ENCODE data around the gene OR10A3. TPM values are rescaled to one million over a fixed set of nuclear protein-coding genes. Genes with fewer than 3 reads are reported as not detected.
A peak's percentile ranks its signal among the peaks of the same experiment; 100 is the strongest.

The OR10A3 gene
- total and polyA plus RNA-seq, 2 donors from 2014 or later = not detected

DNA sequence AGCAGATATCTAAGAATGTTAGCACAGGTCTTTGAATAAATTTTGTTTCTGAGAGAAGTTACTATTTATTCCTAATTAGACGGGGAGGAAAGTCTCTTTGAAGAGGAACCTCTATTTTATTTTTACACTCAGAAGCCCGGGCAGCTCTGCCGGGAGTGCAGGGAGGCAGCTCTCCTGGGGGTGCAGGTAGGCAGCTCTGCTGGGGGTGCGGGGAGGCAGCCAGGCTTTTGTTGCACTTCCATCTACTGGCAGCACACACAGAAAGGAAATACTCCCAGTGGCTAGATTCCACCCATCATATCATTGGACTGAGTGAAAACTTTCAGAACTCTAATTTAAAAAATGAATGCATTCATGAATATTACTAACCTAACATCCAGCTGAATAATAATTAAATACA, 35.0 kb downstream of the OR10A3 start:
- Histone ChIP-seq H3K9me3 (ENCODE audit: control insufficient read depth in 2 of 3, insufficient read depth in 1 of 3, low read length in 3 of 3) (no peaks in the 10 kb centered on the region), H3K9ac (ENCODE audit: low read length in 3 of 3) (no peak overlapping the region), H3K36me3 (ENCODE audit: control insufficient read depth in 2 of 3, insufficient read depth in 3 of 3, low read length in 3 of 3) (no peaks in the 10 kb centered on the region), H3K4me1 (ENCODE audit: control insufficient read depth in 2 of 3, insufficient read depth in 2 of 3, low read depth in 1 of 3, low read length in 3 of 3) (no peaks in the 10 kb centered on the region), H3K4me3 (ENCODE audit: low read length in 3 of 3) (no peak overlapping the region), H3K27me3 (ENCODE audit: control insufficient read depth, insufficient read depth, low read length) (no peaks in the 10 kb centered on the region), H3K27ac (ENCODE audit: low read depth in 2 of 2, low read length in 2 of 2) (no peak overlapping the region)
- FAIRE-seq (no peak), DNase-seq (no peak)
- TF ChIP-seq, protein P1, sequence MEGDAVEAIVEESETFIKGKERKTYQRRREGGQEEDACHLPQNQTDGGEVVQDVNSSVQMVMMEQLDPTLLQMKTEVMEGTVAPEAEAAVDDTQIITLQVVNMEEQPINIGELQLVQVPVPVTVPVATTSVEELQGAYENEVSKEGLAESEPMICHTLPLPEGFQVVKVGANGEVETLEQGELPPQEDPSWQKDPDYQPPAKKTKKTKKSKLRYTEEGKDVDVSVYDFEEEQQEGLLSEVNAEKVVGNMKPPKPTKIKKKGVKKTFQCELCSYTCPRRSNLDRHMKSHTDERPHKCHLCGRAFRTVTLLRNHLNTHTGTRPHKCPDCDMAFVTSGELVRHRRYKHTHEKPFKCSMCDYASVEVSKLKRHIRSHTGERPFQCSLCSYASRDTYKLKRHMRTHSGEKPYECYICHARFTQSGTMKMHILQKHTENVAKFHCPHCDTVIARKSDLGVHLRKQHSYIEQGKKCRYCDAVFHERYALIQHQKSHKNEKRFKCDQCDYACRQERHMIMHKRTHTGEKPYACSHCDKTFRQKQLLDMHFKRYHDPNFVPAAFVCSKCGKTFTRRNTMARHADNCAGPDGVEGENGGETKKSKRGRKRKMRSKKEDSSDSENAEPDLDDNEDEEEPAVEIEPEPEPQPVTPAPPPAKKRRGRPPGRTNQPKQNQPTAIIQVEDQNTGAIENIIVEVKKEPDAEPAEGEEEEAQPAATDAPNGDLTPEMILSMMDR (IDR thresholded peaks at IDR 0.05; ENCODE audit: borderline replicate concordance, extremely low read depth, insufficient read depth) = no peak
- intact Hi-C loops (cut with DNase I) = no loop called here

DNA sequence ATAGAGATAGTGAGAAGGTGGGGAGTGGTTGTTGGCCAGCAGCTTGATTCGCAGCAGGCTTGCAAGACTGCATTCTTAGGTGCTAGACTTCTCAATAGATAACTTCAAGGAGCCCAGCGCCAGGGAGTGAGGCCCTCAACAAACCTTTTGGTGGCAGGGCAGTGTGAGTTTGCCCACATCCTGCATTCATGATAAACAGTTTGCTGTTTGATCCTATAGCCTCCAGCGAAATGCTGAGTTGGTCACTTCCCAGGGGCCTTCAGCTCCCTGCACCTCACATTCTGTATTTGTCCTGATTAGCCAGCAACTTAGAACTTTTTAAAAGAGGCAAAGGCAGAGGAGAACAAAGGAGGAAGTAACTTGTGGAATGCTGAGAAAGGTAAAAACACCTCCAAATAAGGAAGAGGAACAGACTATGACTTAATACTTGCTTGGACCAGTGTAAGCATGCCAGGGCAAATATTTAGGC, 35.5 kb downstream of the OR10A3 start:
- Histone ChIP-seq H3K4me3 (ENCODE audit: low read length in 3 of 3) (no peak overlapping the region), H3K9ac (ENCODE audit: low read length in 3 of 3) (no peak overlapping the region), H3K27ac (ENCODE audit: low read depth in 2 of 2, low read length in 2 of 2) (no peak overlapping the region), H3K36me3 (ENCODE audit: control insufficient read depth in 2 of 3, insufficient read depth in 3 of 3, low read length in 3 of 3) (no peaks in the 10 kb centered on the region), H3K4me1 (ENCODE audit: control insufficient read depth in 2 of 3, insufficient read depth in 2 of 3, low read depth in 1 of 3, low read length in 3 of 3) (no peaks in the 10 kb centered on the region), H3K27me3 (ENCODE audit: control insufficient read depth, insufficient read depth, low read length) (no peaks in the 10 kb centered on the region), H3K9me3 (ENCODE audit: control insufficient read depth in 2 of 3, insufficient read depth in 1 of 3, low read length in 3 of 3) (no peaks in the 10 kb centered on the region)
- TF ChIP-seq, protein P1 (IDR thresholded peaks at IDR 0.05; ENCODE audit: borderline replicate concordance, extremely low read depth, insufficient read depth) = no peak
- no peak for FAIRE-seq
- peak in 1 of 5 donors; percentile 32 for DNase-seq
- intact Hi-C loops (cut with DNase I) = no loop called here

DNA sequence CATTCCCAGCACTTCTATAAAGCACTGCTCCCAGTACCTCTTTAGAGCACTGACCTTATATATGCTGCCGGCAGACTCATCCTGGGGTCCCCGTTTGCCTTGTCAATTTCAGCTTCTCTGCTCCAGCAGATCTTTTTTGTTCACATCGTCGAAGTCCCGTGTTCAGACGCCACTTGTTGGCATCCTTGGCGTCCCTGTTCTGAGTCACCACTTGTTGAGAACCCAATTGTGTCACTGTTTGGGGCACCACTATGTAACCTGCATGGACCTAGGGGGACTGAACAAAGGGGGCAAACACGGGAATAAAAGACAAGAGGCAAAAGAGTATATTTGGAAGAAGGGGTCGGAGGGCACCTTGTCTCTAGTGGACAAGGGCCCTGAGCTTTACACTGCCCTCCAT, 36.0 kb downstream of the OR10A3 start:
- Histone ChIP-seq H3K27me3 (ENCODE audit: control insufficient read depth, insufficient read depth, low read length) (no peaks in the 10 kb centered on the region), H3K9me3 (ENCODE audit: control insufficient read depth in 2 of 3, insufficient read depth in 1 of 3, low read length in 3 of 3) (no peaks in the 10 kb centered on the region), H3K4me1 (ENCODE audit: control insufficient read depth in 2 of 3, insufficient read depth in 2 of 3, low read depth in 1 of 3, low read length in 3 of 3) (no peaks in the 10 kb centered on the region), H3K9ac (ENCODE audit: low read length in 3 of 3) (no peak overlapping the region), H3K36me3 (ENCODE audit: control insufficient read depth in 2 of 3, insufficient read depth in 3 of 3, low read length in 3 of 3) (no peaks in the 10 kb centered on the region), H3K27ac (ENCODE audit: low read depth in 2 of 2, low read length in 2 of 2) (no peak overlapping the region), H3K4me3 (ENCODE audit: low read length in 3 of 3) (no peak overlapping the region)
- DNase-seq = no peak
- TF ChIP-seq, protein P1 (IDR thresholded peaks at IDR 0.05; ENCODE audit: borderline replicate concordance, extremely low read depth, insufficient read depth) = no peak
- FAIRE-seq = no peak
- intact Hi-C loops (cut with DNase I) = no loop called here

DNA sequence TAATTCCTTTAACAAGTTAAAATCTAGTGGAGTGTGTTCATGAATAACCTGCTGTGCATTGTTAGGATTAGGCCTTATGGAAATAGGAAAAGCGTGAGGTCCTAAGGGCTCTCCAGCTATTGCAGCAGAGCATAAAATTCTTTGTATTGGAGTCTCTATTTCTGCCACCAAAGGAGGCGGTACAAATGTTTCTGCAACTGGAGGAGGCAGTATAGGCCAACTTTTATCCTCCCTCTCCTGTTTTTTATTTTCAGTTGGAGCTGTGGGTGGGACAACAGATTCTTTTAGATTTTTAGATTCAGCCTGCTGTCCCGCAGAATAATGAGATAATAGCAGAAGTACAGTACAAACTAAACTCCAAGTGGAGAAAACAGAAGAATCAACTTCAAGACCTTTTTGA, 36.6 kb downstream of the OR10A3 start:
- DNase-seq (peak in 2 of 5 donors; percentile 43 to 57), FAIRE-seq (no peak)
- H3K9ac ChIP-seq (ENCODE audit: low read length in 3 of 3) = no peak overlapping the region
- no peaks in the 10 kb centered on the region for H3K4me1 ChIP-seq (ENCODE audit: control insufficient read depth in 2 of 3, insufficient read depth in 2 of 3, low read depth in 1 of 3, low read length in 3 of 3)
- TF ChIP-seq, protein P1 (IDR thresholded peaks at IDR 0.05; ENCODE audit: borderline replicate concordance, extremely low read depth, insufficient read depth) = peak; percentile 5
- no peaks in the 10 kb centered on the region for H3K9me3 ChIP-seq (ENCODE audit: control insufficient read depth in 2 of 3, insufficient read depth in 1 of 3, low read length in 3 of 3)
- no peaks in the 10 kb centered on the region for H3K36me3 ChIP-seq (ENCODE audit: control insufficient read depth in 2 of 3, insufficient read depth in 3 of 3, low read length in 3 of 3)
- intact Hi-C loops (cut with DNase I) = no loop called here
- no peak overlapping the region for H3K4me3 ChIP-seq (ENCODE audit: low read length in 3 of 3)
- H3K27me3 ChIP-seq (ENCODE audit: control insufficient read depth, insufficient read depth, low read length) = no peaks in the 10 kb centered on the region
- H3K27ac ChIP-seq (ENCODE audit: low read depth in 2 of 2, low read length in 2 of 2) = no peak overlapping the region

Data from kidney (tissue), 14 donors.